Spleen (tissue), 11 donors: ENCODE data around the gene DES. TPM values are rescaled to one million over a fixed set of nuclear protein-coding genes. Genes with fewer than 3 reads are reported as not detected.
"Not testable (repeated sequence)": the region's sequence is repeated elsewhere in the genome, so short reads cannot be mapped to it uniquely, and the experiment has no call there.

Experiments
- DNase-seq: peaks from one replicate; pipeline ENCODE4 v3.0.0-alpha.2; 2020
- H3K27ac ChIP-seq, 8 donors: fragments of 200-600 bp; sonication (generic) in 7 of 8; 1 replicate in 4 of 8; 2 replicates in 4 of 8; pipeline versions ENCODE4 v1.5.0 to v1.8.0; 2016 to 2021; ENCODE audit warnings: inconsistent platforms in 4 of 8, mild to moderate bottlenecking in 4 of 8, moderate library complexity in 1 of 8
- H3K27me3 ChIP-seq, 7 donors: fragments of 200-600 bp; sonication (generic) in 6 of 7; replicated peaks in 1 of 7; 1 replicate in 4 of 7; 2 replicates in 3 of 7; pipeline versions ENCODE4 v1.5.0 to v1.8.0; 2016 to 2021; ENCODE audit warnings: inconsistent platforms in 3 of 7, mild to moderate bottlenecking in 1 of 7
- H3K36me3 ChIP-seq, 6 donors: fragments of 200-600 bp; sonication (generic) in 5 of 6; 1 replicate in 4 of 6; 2 replicates in 2 of 6; pipeline versions ENCODE4 v1.5.0 to v1.8.0; 2016 to 2021; ENCODE audit warnings: inconsistent platforms in 2 of 6
- H3K4me1 ChIP-seq, 6 donors: fragments of 200-600 bp; sonication (generic) in 5 of 6; 1 replicate in 3 of 6; 2 replicates in 3 of 6; pipeline versions ENCODE4 v1.5.0 to v1.8.0; 2016 to 2021; ENCODE audit warnings: inconsistent platforms in 3 of 6
- H3K4me3 ChIP-seq, 8 donors: fragments of 200-600 bp; sonication (generic) in 7 of 8; 1 replicate in 4 of 8; 2 replicates in 4 of 8; pipeline versions ENCODE4 v1.5.0 to v1.8.0; 2016 to 2021; ENCODE audit warnings: inconsistent platforms in 4 of 8, mild to moderate bottlenecking in 4 of 8, moderate library complexity in 2 of 8
- H3K9me3 ChIP-seq, 8 donors: fragments of 200-600 bp; sonication (generic) in 7 of 8; 1 replicate in 4 of 8; 2 replicates in 4 of 8; pipeline versions ENCODE4 v1.5.0 to v1.8.0; 2016 to 2021; ENCODE audit warnings: inconsistent platforms in 4 of 8
- CTCF ChIP-seq, 11 experiments: fragments of 200-600 bp in 7 of 11; fragments of 450-650 bp in 4 of 11; sonication (generic) in 4 of 11; IDR thresholded peaks in 8 of 11; conservative IDR thresholded peaks in 3 of 11; 1 replicate in 7 of 11; 2 replicates in 4 of 11; pipeline versions ENCODE4 v1.4.0 to v1.8.0; 2016 to 2021; ENCODE audit warnings: antibody characterized with exemption in 11 of 11, inconsistent platforms in 4 of 11, mild to moderate bottlenecking in 1 of 11
- POLR2A ChIP-seq, 3 donors: fragments of 450-650 bp; IDR thresholded peaks; one replicate each; pipeline ENCODE4 v1.5.1; 2017; ENCODE audit warnings: antibody characterized with exemption in 3 of 3, mild to moderate bottlenecking in 1 of 3
- POLR2AphosphoS5 ChIP-seq, 3 donors: sonication (generic); formaldehyde crosslinking; IDR thresholded peaks; one replicate each; pipeline ENCODE4 v1.5.1; 2017; ENCODE audit warnings: antibody characterized with exemption in 3 of 3
- WGBS, 5 donors: extraction: QIAGEN DNeasy Blood & Tissue Kit in 3 of 5; methylation state at CpG; one replicate each; pipeline versions ENCODE4 v1.1.5 to v1.1.7; 2013 to 2018; 5-methylcytosine and 5-hydroxymethylcytosine counted together
- intact Hi-C: fragments of 100-400 bp; cut with DNase I; formaldehyde crosslinking; loops from one replicate; pipeline ENCODE4 v1.15.0; 2023; ENCODE audit warnings: low total_unique reads
- polyA plus RNA-seq, 3 donors: library from polyadenylated mRNA; stranded (reverse); fragments of 200-250 nt; gene quantifications; one replicate each; pipeline ENCODE4 v1.2.1, GENCODE V29; 2013
- total RNA-seq, 7 donors: library from RNA; depleted of rRNA in 3 of 7; stranded (reverse); fragments of >200 nt in 3 of 7; fragmentation: NEBNext Ultra II Directional in 4 of 7; extraction: Animal tissue kit (Norgen Biotek cat#: 25700) in 4 of 7; gene quantifications; one replicate each; pipeline versions ENCODE4 v1.1.0 to v1.2.1, GENCODE V29; 2016 to 2021
- donor health status: healthy with polysubstance abuse.
- donor health status: DM: no; HTN: no; CAD: no; lungs with moderate emphysema.
- donor health status: DM: no; HTN: no; CAD: no.
- donor health status: Bipolar disorder and iron deficiency.
- donor health status: healthy.
- donor health status: DM: no; HTN: no; CAD: no.
- donor health status: DM: yes; HTN: yes; CAD: no.

Gene DES
- total and polyA plus RNA-seq, 10 donors = 4.3 to 24.7 (median 11.7) TPM

- intact Hi-C loops = no loop called here
Measured at GRCh38 chr2:219392754-219393153, 25.4 kb upstream of the DES start.

GRCh38 chr2:219395056-219395455, 23.1 kb upstream of the DES start:
- DNase-seq = not testable (repeated sequence)
- 90 to 97% (median 94%) methylated on average over 9 of the region's 9 CpGs for WGBS, 5 donors

More at GRCh38 chr2:219392754-219393153, 25.4 kb upstream of the DES start:
- H3K4me3 ChIP-seq = no peak overlapping the region
- no peak overlapping the region for H3K27ac ChIP-seq
- peaks cover 0 to 11% (median 0%) of the 10 kb centered on the region in 8 donors for H3K9me3 ChIP-seq
- WGBS, 5 donors = 84 to 94% (median 93%) methylated on average over 9 of the region's 9 CpGs
- TF ChIP-seq POLR2AphosphoS5 (IDR thresholded peaks at IDR 0.05) (no peak), POLR2A (IDR thresholded peaks at IDR 0.05) (no peak), CTCF (IDR thresholded peaks at IDR 0.05 in 8 of 11, conservative IDR thresholded peaks at IDR 0.05 in 3 of 11) (no peak)
- H3K4me1 ChIP-seq = peaks cover 0 to 20% (median 6%) of the 10 kb centered on the region in 6 donors
- no peaks in the 10 kb centered on the region for H3K36me3 ChIP-seq
- no peaks in the 10 kb centered on the region for H3K27me3 ChIP-seq
- DNase-seq = no peak

GRCh38 chr2:219395609-219396008, 22.6 kb upstream of the DES start:
- no peaks in the 10 kb centered on the region for H3K27me3 ChIP-seq
- intact Hi-C loops = no loop called here
- no peak for TF ChIP-seq CTCF (IDR thresholded peaks at IDR 0.05 in 8 of 11, conservative IDR thresholded peaks at IDR 0.05 in 3 of 11)
- TF ChIP-seq POLR2A (IDR thresholded peaks at IDR 0.05) = no peak
- no peak for TF ChIP-seq POLR2AphosphoS5 (IDR thresholded peaks at IDR 0.05)
- no peak overlapping the region for H3K4me3 ChIP-seq
- no peak for DNase-seq
- no peak overlapping the region for H3K27ac ChIP-seq
- peaks cover 0 to 10% (median 0%) of the 10 kb centered on the region in 6 donors for H3K4me1 ChIP-seq
- no peaks in the 10 kb centered on the region for H3K36me3 ChIP-seq
- WGBS, 5 donors = 87 to 91% (median 90%) methylated on average over 3 of the region's 3 CpGs
- H3K9me3 ChIP-seq = peaks cover 0 to 9% (median 0%) of the 10 kb centered on the region in 8 donors

More at GRCh38 chr2:219395056-219395455, 23.1 kb upstream of the DES start:
- intact Hi-C loops, H3K27me3 ChIP-seq, H3K4me1 ChIP-seq, H3K27ac ChIP-seq, H3K36me3 ChIP-seq, H3K4me3 ChIP-seq: not testable (repeated sequence)
- peaks cover 0 to 11% (median 0%) of the 10 kb centered on the region in 8 donors for H3K9me3 ChIP-seq

GRCh38 chr2:219396863-219397457, 21.2 kb upstream of the DES start:
- no peak for DNase-seq
- peaks cover 0 to 11% (median 0%) of the 10 kb centered on the region in 6 donors for H3K4me1 ChIP-seq
- no peak overlapping the region for H3K4me3 ChIP-seq
- H3K27me3 ChIP-seq = peaks cover 0 to 2% (median 0%) of the 10 kb centered on the region in 7 donors
- intact Hi-C loops = no loop called here
- H3K27ac ChIP-seq = no peak overlapping the region
- TF ChIP-seq CTCF (IDR thresholded peaks at IDR 0.05 in 8 of 11, conservative IDR thresholded peaks at IDR 0.05 in 3 of 11) = no peak
- TF ChIP-seq POLR2AphosphoS5 (IDR thresholded peaks at IDR 0.05) = no peak
- no peak for TF ChIP-seq POLR2A (IDR thresholded peaks at IDR 0.05)
- H3K9me3 ChIP-seq = peaks cover 0 to 6% (median 0%) of the 10 kb centered on the region in 8 donors
- 34 to 44% (median 41%) methylated on average over 6 of the region's 6 CpGs for WGBS, 5 donors
- no peaks in the 10 kb centered on the region for H3K36me3 ChIP-seq
